Measurements from ENCODE around the gene KNDC1.
"Not testable (repeated sequence)": the region's sequence is repeated elsewhere in the genome, so short reads cannot be mapped to it uniquely, and the experiment has no call there.

The KNDC1 gene

DNA sequence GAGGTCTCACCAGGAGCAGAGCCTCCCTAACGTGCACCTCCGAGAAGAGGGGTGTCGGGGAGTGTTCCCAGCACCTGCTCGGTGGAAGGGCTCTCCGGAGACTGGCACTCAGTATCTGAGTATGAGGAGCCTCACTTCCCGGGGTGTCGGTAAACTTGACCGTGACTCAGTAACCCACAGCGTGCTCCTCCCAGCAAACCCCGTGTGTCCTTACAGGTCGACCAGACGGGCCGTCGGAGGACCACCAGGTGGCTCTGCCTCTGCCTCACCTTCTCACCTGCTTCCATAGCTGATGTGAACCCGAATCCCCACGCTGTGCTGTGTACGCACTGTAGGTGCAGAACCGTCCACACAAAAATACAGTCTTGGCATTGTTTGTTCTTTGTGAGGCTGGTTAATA, 29.0 kb upstream of the KNDC1 start:
- Histone ChIP-seq H3K9me3 (ENCODE audit: insufficient read depth, low read length) (no peaks in the 10 kb centered on the region), H3K4me1 (ENCODE audit: insufficient read depth, insufficient read length) (no peaks in the 10 kb centered on the region), H3K4me3 (ENCODE audit: insufficient read length, low read depth) (no peak overlapping the region), H3K27me3 (ENCODE audit: insufficient read depth, insufficient read length) (no peaks in the 10 kb centered on the region), H3K9ac (ENCODE audit: insufficient read length, low read depth) (no peak overlapping the region), H3K36me3 (ENCODE audit: insufficient read depth, insufficient read length, low read length) (no peaks in the 10 kb centered on the region)
- TF ChIP-seq SUZ12 (IDR thresholded peaks at IDR 0.05; ENCODE audit: extremely low read depth, insufficient read depth, insufficient read length) = no peak
- TF ChIP-seq ZNF274 (IDR thresholded peaks at IDR 0.05; ENCODE audit: low read depth, low read length) = no peak
- no peak for TF ChIP-seq YY1 (IDR thresholded peaks at IDR 0.05; ENCODE audit: insufficient read depth, insufficient read length)
- no peak for DNase-seq (ENCODE audit: low read depth, low spot score)

- H3K9ac ChIP-seq (ENCODE audit: insufficient read length, low read depth) = no peak overlapping the region
- H3K36me3 ChIP-seq (ENCODE audit: insufficient read depth, insufficient read length, low read length) = no peaks in the 10 kb centered on the region
- H3K4me3 ChIP-seq (ENCODE audit: insufficient read length, low read depth) = no peak overlapping the region
- no peak for DNase-seq (ENCODE audit: low read depth, low spot score)
- no peaks in the 10 kb centered on the region for H3K9me3 ChIP-seq (ENCODE audit: insufficient read depth, low read length)
- H3K4me1 ChIP-seq (ENCODE audit: insufficient read depth, insufficient read length) = no peaks in the 10 kb centered on the region
- TF ChIP-seq SUZ12 (IDR thresholded peaks at IDR 0.05; ENCODE audit: extremely low read depth, insufficient read depth, insufficient read length) (no peak), YY1 (IDR thresholded peaks at IDR 0.05; ENCODE audit: insufficient read depth, insufficient read length) (no peak), ZNF274 (IDR thresholded peaks at IDR 0.05; ENCODE audit: low read depth, low read length) (no peak)
- no peaks in the 10 kb centered on the region for H3K27me3 ChIP-seq (ENCODE audit: insufficient read depth, insufficient read length)
Measured at GRCh38 chr10:133131734-133132472, 28.1 kb upstream of the KNDC1 start.

- DNase-seq (ENCODE audit: low read depth, low spot score) = no peak
- H3K4me1 ChIP-seq (ENCODE audit: insufficient read depth, insufficient read length) = no peaks in the 10 kb centered on the region
- H3K36me3 ChIP-seq (ENCODE audit: insufficient read depth, insufficient read length, low read length) = no peaks in the 10 kb centered on the region
- no peaks in the 10 kb centered on the region for H3K27me3 ChIP-seq (ENCODE audit: insufficient read depth, insufficient read length)
- TF ChIP-seq YY1 (IDR thresholded peaks at IDR 0.05; ENCODE audit: insufficient read depth, insufficient read length) = no peak
- TF ChIP-seq ZNF274 (IDR thresholded peaks at IDR 0.05; ENCODE audit: low read depth, low read length) = no peak
- no peak overlapping the region for H3K4me3 ChIP-seq (ENCODE audit: insufficient read length, low read depth)
- H3K9me3 ChIP-seq (ENCODE audit: insufficient read depth, low read length) = no peaks in the 10 kb centered on the region
- no peak overlapping the region for H3K9ac ChIP-seq (ENCODE audit: insufficient read length, low read depth)
Measured at GRCh38 chr10:133132473-133133291, 27.3 kb upstream of the KNDC1 start.

- Histone ChIP-seq H3K27me3 (ENCODE audit: insufficient read depth, insufficient read length) (no peaks in the 10 kb centered on the region), H3K9ac (ENCODE audit: insufficient read length, low read depth) (no peak overlapping the region), H3K9me3 (ENCODE audit: insufficient read depth, low read length) (no peaks in the 10 kb centered on the region), H3K4me3 (ENCODE audit: insufficient read length, low read depth) (no peak overlapping the region), H3K36me3 (ENCODE audit: insufficient read depth, insufficient read length, low read length) (no peaks in the 10 kb centered on the region), H3K4me1 (ENCODE audit: insufficient read depth, insufficient read length) (no peaks in the 10 kb centered on the region)
- DNase-seq (ENCODE audit: low read depth, low spot score) = no peak
- TF ChIP-seq SUZ12 (IDR thresholded peaks at IDR 0.05; ENCODE audit: extremely low read depth, insufficient read depth, insufficient read length) (no peak), ZNF274 (IDR thresholded peaks at IDR 0.05; ENCODE audit: low read depth, low read length) (no peak), YY1 (IDR thresholded peaks at IDR 0.05; ENCODE audit: insufficient read depth, insufficient read length) (no peak)
Measured at GRCh38 chr10:133133471-133134231, 26.4 kb upstream of the KNDC1 start.

- DNase-seq (ENCODE audit: low read depth, low spot score) = no peak
- Histone ChIP-seq H3K4me3 (ENCODE audit: insufficient read length, low read depth) (no peak overlapping the region), H3K9me3 (ENCODE audit: insufficient read depth, low read length) (no peaks in the 10 kb centered on the region), H3K36me3 (ENCODE audit: insufficient read depth, insufficient read length, low read length) (no peaks in the 10 kb centered on the region), H3K27me3 (ENCODE audit: insufficient read depth, insufficient read length) (no peaks in the 10 kb centered on the region), H3K4me1 (ENCODE audit: insufficient read depth, insufficient read length) (no peaks in the 10 kb centered on the region), H3K9ac (ENCODE audit: insufficient read length, low read depth) (no peak overlapping the region)
- TF ChIP-seq YY1 (IDR thresholded peaks at IDR 0.05; ENCODE audit: insufficient read depth, insufficient read length) (no peak), ZNF274 (IDR thresholded peaks at IDR 0.05; ENCODE audit: low read depth, low read length) (no peak), SUZ12 (IDR thresholded peaks at IDR 0.05; ENCODE audit: extremely low read depth, insufficient read depth, insufficient read length) (no peak)
Measured at GRCh38 chr10:133134411-133135115, 25.5 kb upstream of the KNDC1 start.

- DNase-seq (ENCODE audit: low read depth, low spot score) = no peak
- Histone ChIP-seq H3K27me3 (ENCODE audit: insufficient read depth, insufficient read length) (no peaks in the 10 kb centered on the region), H3K9me3 (ENCODE audit: insufficient read depth, low read length) (no peaks in the 10 kb centered on the region), H3K4me1 (ENCODE audit: insufficient read depth, insufficient read length) (no peaks in the 10 kb centered on the region), H3K36me3 (ENCODE audit: insufficient read depth, insufficient read length, low read length) (no peaks in the 10 kb centered on the region), H3K9ac (ENCODE audit: insufficient read length, low read depth) (no peak overlapping the region), H3K4me3 (ENCODE audit: insufficient read length, low read depth) (no peak overlapping the region)
- TF ChIP-seq SUZ12 (IDR thresholded peaks at IDR 0.05; ENCODE audit: extremely low read depth, insufficient read depth, insufficient read length) (no peak), YY1 (IDR thresholded peaks at IDR 0.05; ENCODE audit: insufficient read depth, insufficient read length) (no peak), ZNF274 (IDR thresholded peaks at IDR 0.05; ENCODE audit: low read depth, low read length) (no peak)
Measured at GRCh38 chr10:133135116-133135465, 24.9 kb upstream of the KNDC1 start.

GRCh38 chr10:133137486-133138145, 22.4 kb upstream of the KNDC1 start:
- not testable (repeated sequence) for DNase-seq (ENCODE audit: low read depth, low spot score); H3K4me1 ChIP-seq (ENCODE audit: insufficient read depth, insufficient read length); H3K27me3 ChIP-seq (ENCODE audit: insufficient read depth, insufficient read length); H3K36me3 ChIP-seq (ENCODE audit: insufficient read depth, insufficient read length, low read length); H3K9me3 ChIP-seq (ENCODE audit: insufficient read depth, low read length); H3K9ac ChIP-seq (ENCODE audit: insufficient read length, low read depth); H3K4me3 ChIP-seq (ENCODE audit: insufficient read length, low read depth)
